ENCODE measurements around the gene UGT1A5.

DNA sequence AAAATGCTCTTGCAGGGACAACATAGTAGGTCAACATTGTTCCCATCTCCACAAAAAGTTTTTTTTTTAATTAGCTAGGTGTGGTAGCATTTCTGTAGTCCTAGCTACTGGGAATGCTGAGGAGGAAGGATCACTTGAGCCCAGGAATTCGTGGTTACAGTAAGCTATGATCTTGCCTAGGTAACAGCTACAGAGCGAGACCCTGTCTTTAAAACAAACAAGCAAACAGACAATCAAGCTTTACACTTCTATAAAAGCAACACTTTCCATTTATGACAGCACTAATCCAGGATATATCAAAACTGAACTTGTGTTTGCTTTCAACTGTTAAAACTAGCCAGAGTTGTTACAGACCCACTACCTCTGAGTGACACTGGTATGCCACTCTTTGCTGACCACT lies 28.2 kb downstream of the UGT1A5 start:
- TF ChIP-seq, protein P1, sequence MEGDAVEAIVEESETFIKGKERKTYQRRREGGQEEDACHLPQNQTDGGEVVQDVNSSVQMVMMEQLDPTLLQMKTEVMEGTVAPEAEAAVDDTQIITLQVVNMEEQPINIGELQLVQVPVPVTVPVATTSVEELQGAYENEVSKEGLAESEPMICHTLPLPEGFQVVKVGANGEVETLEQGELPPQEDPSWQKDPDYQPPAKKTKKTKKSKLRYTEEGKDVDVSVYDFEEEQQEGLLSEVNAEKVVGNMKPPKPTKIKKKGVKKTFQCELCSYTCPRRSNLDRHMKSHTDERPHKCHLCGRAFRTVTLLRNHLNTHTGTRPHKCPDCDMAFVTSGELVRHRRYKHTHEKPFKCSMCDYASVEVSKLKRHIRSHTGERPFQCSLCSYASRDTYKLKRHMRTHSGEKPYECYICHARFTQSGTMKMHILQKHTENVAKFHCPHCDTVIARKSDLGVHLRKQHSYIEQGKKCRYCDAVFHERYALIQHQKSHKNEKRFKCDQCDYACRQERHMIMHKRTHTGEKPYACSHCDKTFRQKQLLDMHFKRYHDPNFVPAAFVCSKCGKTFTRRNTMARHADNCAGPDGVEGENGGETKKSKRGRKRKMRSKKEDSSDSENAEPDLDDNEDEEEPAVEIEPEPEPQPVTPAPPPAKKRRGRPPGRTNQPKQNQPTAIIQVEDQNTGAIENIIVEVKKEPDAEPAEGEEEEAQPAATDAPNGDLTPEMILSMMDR (IDR thresholded peaks at IDR 0.05) = no peak
- TF ChIP-seq POLR2A (IDR thresholded peaks at IDR 0.05) (no peak), POLR2AphosphoS5 (IDR thresholded peaks at IDR 0.05) (no peak)
